Stimulated activated CD4-positive, alpha-beta T cell treated with anti-CD3 and anti-CD28 coated beads, Interleukin-2, amount 100 ng/mL, for 48 hours (primary cell): ENCODE measurements around the gene FALEC.

Experiments
- DNase-seq, 2 donors: peaks; one replicate each; pipeline ENCODE4 v3.0.0-alpha.2; 2020

Gene FALEC

GRCh38 chr1:150515328-150516049 is at the start of gene FALEC:
Gene FALEC (plus strand): TSS chr1:150515752.
- peak; percentile 87 to 90 for DNase-seq

GRCh38 chr1:150466964-150467363 is 48.6 kb upstream of the FALEC start:
- no peak for DNase-seq

GRCh38 chr1:150469291-150469690 is 46.3 kb upstream of the FALEC start:
- no peak for DNase-seq

GRCh38 chr1:150472601-150473200 is 42.9 kb upstream of the FALEC start:
- DNase-seq = no peak

GRCh38 chr1:150473659-150474058 is 41.9 kb upstream of the FALEC start:
- no peak for DNase-seq

- no peak for DNase-seq
These were observed 40.7 kb upstream of the FALEC start for GRCh38 chr1:150474869-150475268.

- no peak for DNase-seq
These were observed 38.8 kb upstream of the FALEC start for GRCh38 chr1:150476754-150477153.

- DNase-seq = no peak
These were observed 38.2 kb upstream of the FALEC start for GRCh38 chr1:150477320-150477719.

- DNase-seq = no peak
These were observed 37.8 kb upstream of the FALEC start for GRCh38 chr1:150477733-150478132.

GRCh38 chr1:150479370-150479769 is 36.2 kb upstream of the FALEC start:
- no peak for DNase-seq

- DNase-seq = no peak
These were observed 35.6 kb upstream of the FALEC start for GRCh38 chr1:150479927-150480352.

- DNase-seq = no peak
These were observed 31.1 kb upstream of the FALEC start for GRCh38 chr1:150484431-150484830.

- no peak for DNase-seq
These were observed 30.7 kb upstream of the FALEC start for GRCh38 chr1:150484861-150485260.

- peak; percentile 94 to 95 for DNase-seq
These were observed 28.4 kb upstream of the FALEC start, which contains the start of gene TARS2 for GRCh38 chr1:150486966-150487762. Gene TARS2 (plus strand): TSS chr1:150487419. CDS start chr1:150487451, 32 bp downstream.

- no peak for DNase-seq
These were observed 27.8 kb upstream of the FALEC start for GRCh38 chr1:150487763-150488115.

- no peak for DNase-seq
These were observed 22.4 kb upstream of the FALEC start for GRCh38 chr1:150493175-150493574.

GRCh38 chr1:150498342-150498741 is 17.2 kb upstream of the FALEC start:
- DNase-seq = no peak

GRCh38 chr1:150505431-150505830 is 10.1 kb upstream of the FALEC start:
- no peak for DNase-seq

- no peak for DNase-seq
These were observed 7.4 kb upstream of the FALEC start, which contains the start of gene ECM1 for GRCh38 chr1:150507912-150508864. Gene ECM1 (plus strand): TSS chr1:150508109. CDS start chr1:150508210, 101 bp downstream.

- no peak for DNase-seq
These were observed 6.6 kb upstream of the FALEC start for GRCh38 chr1:150508982-150509381.

- no peak for DNase-seq
These were observed 4.0 kb upstream of the FALEC start for GRCh38 chr1:150511551-150511950.

- DNase-seq = no peak
These were observed 3.4 kb upstream of the FALEC start for GRCh38 chr1:150511985-150512660.
